Suppressor macrophage treated with lipopolysaccharide for 4 hours (primary cell): ENCODE measurements around the gene NTSR2.
A peak's percentile ranks its signal among the peaks of the same experiment; 100 is the strongest.

Source experiments
- DNase-seq: peaks from one replicate; pipeline ENCODE4 v3.0.0-alpha.2; 2020

Gene NTSR2

GRCh38 chr2:11655495-11655894, 14.5 kb downstream of the NTSR2 start:
- no peak for DNase-seq

GRCh38 chr2:11652553-11652952, 17.4 kb downstream of the NTSR2 start:
- DNase-seq = no peak

GRCh38 chr2:11651856-11652548, 18.0 kb downstream of the NTSR2 start:
- DNase-seq = no peak

- DNase-seq = no peak
Measured at GRCh38 chr2:11649093-11649492, 20.9 kb downstream of the NTSR2 start.

- DNase-seq = no peak
Measured at GRCh38 chr2:11647834-11648600, 22.0 kb downstream of the NTSR2 start.

GRCh38 chr2:11646530-11646929, 23.5 kb downstream of the NTSR2 start:
- no peak for DNase-seq

- DNase-seq = no peak
Measured at GRCh38 chr2:11644293-11644692, 25.7 kb downstream of the NTSR2 start.

- no peak for DNase-seq
Measured at GRCh38 chr2:11642972-11643371, 27.0 kb downstream of the NTSR2 start.

GRCh38 chr2:11640132-11640531, 29.9 kb downstream of the NTSR2 start:
- DNase-seq = no peak

GRCh38 chr2:11639503-11639902, 30.5 kb downstream of the NTSR2 start:
- no peak for DNase-seq

- DNase-seq = no peak
Measured at GRCh38 chr2:11637546-11637945, 32.4 kb downstream of the NTSR2 start.

- no peak for DNase-seq
Measured at GRCh38 chr2:11636593-11637295, 33.3 kb downstream of the NTSR2 start.

GRCh38 chr2:11635141-11635540, 34.9 kb downstream of the NTSR2 start:
- DNase-seq = no peak

GRCh38 chr2:11634584-11634983, 35.4 kb downstream of the NTSR2 start:
- no peak for DNase-seq

- no peak for DNase-seq
Measured at GRCh38 chr2:11633923-11634478, 36.0 kb downstream of the NTSR2 start.

GRCh38 chr2:11631462-11631861, 38.5 kb downstream of the NTSR2 start:
- no peak for DNase-seq

- DNase-seq = no peak
Measured at GRCh38 chr2:11630855-11631254, 39.1 kb downstream of the NTSR2 start.

GRCh38 chr2:11629851-11630250, 40.1 kb downstream of the NTSR2 start:
- DNase-seq = no peak

- no peak for DNase-seq
Measured at GRCh38 chr2:11629215-11629614, 40.8 kb downstream of the NTSR2 start.

GRCh38 chr2:11628675-11629074, 41.3 kb downstream of the NTSR2 start:
- no peak for DNase-seq

- DNase-seq = no peak
Measured at GRCh38 chr2:11625671-11626070, 44.3 kb downstream of the NTSR2 start.

- peak; percentile 6 for DNase-seq
Measured at GRCh38 chr2:11624893-11625292, 45.1 kb downstream of the NTSR2 start.

- no peak for DNase-seq
Measured at GRCh38 chr2:11622611-11623010, 47.4 kb downstream of the NTSR2 start.

GRCh38 chr2:11621410-11621809, 48.6 kb downstream of the NTSR2 start:
- DNase-seq = no peak
